Loucy (cell line): ENCODE measurements around the gene USP2.
A peak's percentile ranks its signal among the peaks of the same experiment; 100 is the strongest.

Source experiments
- H2AFZ ChIP-seq: fragments of 200-600 bp; sonication (generic); 2 replicates; pipeline ENCODE4 v1.6.0; 2016; ENCODE audit warnings: antibody characterized with exemption, mild to moderate bottlenecking, low read length, moderate library complexity
- H3F3A ChIP-seq: fragments of 200-600 bp; 2 replicates; pipeline ENCODE4 v1.6.0; 2016; ENCODE audit warnings: antibody characterized with exemption, low read depth, mild to moderate bottlenecking
- H3K27me3 ChIP-seq: fragments of 200-600 bp; sonication (generic); 2 replicates; pipeline ENCODE4 v1.6.1; 2014; ENCODE audit warnings: low read length, mild to moderate bottlenecking; ENCODE audit not compliant: insufficient read depth, poor library complexity, severe bottlenecking
- H3K36me3 ChIP-seq: fragments of 200-600 bp; sonication (generic); 2 replicates; pipeline ENCODE4 v1.6.1; 2016; ENCODE audit warnings: low read length; ENCODE audit not compliant: insufficient read depth
- H3K4me1 ChIP-seq: fragments of 200-600 bp; sonication (generic); 2 replicates; pipeline ENCODE4 v1.5.1; 2014; ENCODE audit warnings: low read length, mild to moderate bottlenecking; ENCODE audit not compliant: insufficient read depth, poor library complexity, severe bottlenecking
- H3K4me2 ChIP-seq: fragments of 200-600 bp; sonication (generic); 2 replicates; pipeline ENCODE4 v1.6.0; 2014; ENCODE audit warnings: antibody characterized with exemption, low read length, low read depth, mild to moderate bottlenecking; ENCODE audit not compliant: poor library complexity, severe bottlenecking
- H3K4me3 ChIP-seq: fragments of 200-600 bp; sonication (generic); 2 replicates; pipeline ENCODE4 v1.5.1; 2014; ENCODE audit warnings: low read length, mild to moderate bottlenecking, mixed read lengths; ENCODE audit not compliant: poor library complexity, severe bottlenecking
- H3K79me2 ChIP-seq: fragments of 200-600 bp; sonication (generic); 2 replicates; pipeline ENCODE4 v1.6.1; 2014; ENCODE audit warnings: low read length; ENCODE audit not compliant: insufficient read depth
- H3K9ac ChIP-seq: fragments of 200-600 bp; sonication (generic); 2 replicates; pipeline ENCODE4 v1.6.0; 2014; ENCODE audit warnings: mild to moderate bottlenecking, low read depth, low read length, moderate library complexity; ENCODE audit not compliant: poor library complexity, severe bottlenecking
- H3K9me2 ChIP-seq: fragments of 200-600 bp; sonication (generic); replicated peaks from 2 replicates; pipeline ENCODE4 v1.6.1; 2016; ENCODE audit warnings: low read depth, low read length, mixed read lengths
- H3K9me3 ChIP-seq: fragments of 200-600 bp; sonication (generic); 2 replicates; pipeline ENCODE4 v1.6.1; 2014; ENCODE audit warnings: mild to moderate bottlenecking, antibody characterized with exemption, low read length, low read depth; ENCODE audit not compliant: insufficient read depth
- H4K20me1 ChIP-seq: fragments of 200-600 bp; sonication (generic); 2 replicates; pipeline ENCODE4 v1.6.0; 2014; ENCODE audit warnings: antibody characterized with exemption, low read length, mild to moderate bottlenecking; ENCODE audit not compliant: insufficient read depth, poor library complexity, severe bottlenecking
- EZH2phosphoT487 ChIP-seq: fragments of 200-600 bp; IDR thresholded peaks from 2 replicates; pipeline ENCODE4 v1.6.1; 2018; ENCODE audit warnings: antibody characterized with exemption, mild to moderate bottlenecking, moderate library complexity, borderline replicate concordance
- TF ChIP-seq, protein P1 (sequence below): fragments of 200-600 bp; sonication (generic); conservative IDR thresholded peaks from 2 replicates; pipeline ENCODE4 v1.5.1; 2014; ENCODE audit warnings: mild to moderate bottlenecking, antibody characterized with exemption, low read length

The USP2 gene, protein sequence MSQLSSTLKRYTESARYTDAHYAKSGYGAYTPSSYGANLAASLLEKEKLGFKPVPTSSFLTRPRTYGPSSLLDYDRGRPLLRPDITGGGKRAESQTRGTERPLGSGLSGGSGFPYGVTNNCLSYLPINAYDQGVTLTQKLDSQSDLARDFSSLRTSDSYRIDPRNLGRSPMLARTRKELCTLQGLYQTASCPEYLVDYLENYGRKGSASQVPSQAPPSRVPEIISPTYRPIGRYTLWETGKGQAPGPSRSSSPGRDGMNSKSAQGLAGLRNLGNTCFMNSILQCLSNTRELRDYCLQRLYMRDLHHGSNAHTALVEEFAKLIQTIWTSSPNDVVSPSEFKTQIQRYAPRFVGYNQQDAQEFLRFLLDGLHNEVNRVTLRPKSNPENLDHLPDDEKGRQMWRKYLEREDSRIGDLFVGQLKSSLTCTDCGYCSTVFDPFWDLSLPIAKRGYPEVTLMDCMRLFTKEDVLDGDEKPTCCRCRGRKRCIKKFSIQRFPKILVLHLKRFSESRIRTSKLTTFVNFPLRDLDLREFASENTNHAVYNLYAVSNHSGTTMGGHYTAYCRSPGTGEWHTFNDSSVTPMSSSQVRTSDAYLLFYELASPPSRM

DNA sequence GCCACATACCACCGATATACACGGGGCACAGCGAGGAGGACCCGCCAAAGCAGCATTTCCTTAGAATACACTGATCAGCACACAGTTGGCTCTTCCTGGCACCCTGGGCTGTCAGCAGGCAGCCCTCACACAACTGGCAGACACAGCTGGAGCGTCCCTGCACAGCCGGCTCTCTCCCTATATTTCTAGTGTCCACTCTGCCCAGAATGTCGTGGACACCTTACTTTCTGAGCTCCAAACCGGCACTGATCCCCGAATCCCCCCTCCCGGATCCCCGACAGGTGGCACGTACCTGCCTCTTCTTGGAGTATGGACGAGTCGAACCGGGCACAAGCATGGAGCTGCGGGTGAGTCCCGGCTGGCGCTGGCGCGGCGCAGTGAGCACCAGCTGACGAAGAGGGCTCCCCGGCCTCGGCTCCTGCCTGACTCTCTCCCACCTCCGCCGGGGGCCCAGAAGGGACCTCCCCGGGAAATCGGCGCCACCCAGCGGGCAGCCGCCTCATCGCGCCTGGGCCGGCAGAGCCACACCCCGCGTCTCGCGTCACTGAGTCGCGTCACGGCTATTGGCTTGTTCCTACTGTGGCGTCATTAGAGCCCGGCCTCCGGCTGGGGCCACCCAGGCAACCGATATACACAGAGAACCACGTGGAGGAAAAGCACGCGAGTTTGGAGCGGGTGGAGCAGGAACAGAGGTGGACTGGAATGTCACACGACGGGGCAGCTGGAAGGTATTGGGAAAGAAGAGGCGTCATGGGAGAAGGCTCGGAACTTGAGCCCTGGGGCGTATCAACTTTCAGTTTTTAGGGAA lies at the start of gene USP2:
Gene USP2 (minus strand): TSS at position 510 of the 808 bp plus-strand sequence. CDS start 8,210 bp downstream, outside the sequence.
- Histone ChIP-seq H3K9me3 (no peaks in the 10 kb centered on the region), H3K4me3 (peak within 1 kb of the TSS; percentile 78), H3F3A (no peaks in the 10 kb centered on the region), H2AFZ (peak within 1 kb of the TSS; percentile 92), H3K27me3 (no peaks in the 10 kb centered on the region), H3K4me2 (peak within 1 kb of the TSS; percentile 78), H3K4me1 (peaks cover 21% of the 10 kb centered on the region), H3K9ac (peak within 1 kb of the TSS; percentile 67), H3K36me3 (no peaks in the 10 kb centered on the region), H3K9me2 (no peaks in the 10 kb centered on the region), H4K20me1 (no peaks in the 10 kb centered on the region), H3K79me2 (no peaks in the 10 kb centered on the region)
- TF ChIP-seq, protein P1, sequence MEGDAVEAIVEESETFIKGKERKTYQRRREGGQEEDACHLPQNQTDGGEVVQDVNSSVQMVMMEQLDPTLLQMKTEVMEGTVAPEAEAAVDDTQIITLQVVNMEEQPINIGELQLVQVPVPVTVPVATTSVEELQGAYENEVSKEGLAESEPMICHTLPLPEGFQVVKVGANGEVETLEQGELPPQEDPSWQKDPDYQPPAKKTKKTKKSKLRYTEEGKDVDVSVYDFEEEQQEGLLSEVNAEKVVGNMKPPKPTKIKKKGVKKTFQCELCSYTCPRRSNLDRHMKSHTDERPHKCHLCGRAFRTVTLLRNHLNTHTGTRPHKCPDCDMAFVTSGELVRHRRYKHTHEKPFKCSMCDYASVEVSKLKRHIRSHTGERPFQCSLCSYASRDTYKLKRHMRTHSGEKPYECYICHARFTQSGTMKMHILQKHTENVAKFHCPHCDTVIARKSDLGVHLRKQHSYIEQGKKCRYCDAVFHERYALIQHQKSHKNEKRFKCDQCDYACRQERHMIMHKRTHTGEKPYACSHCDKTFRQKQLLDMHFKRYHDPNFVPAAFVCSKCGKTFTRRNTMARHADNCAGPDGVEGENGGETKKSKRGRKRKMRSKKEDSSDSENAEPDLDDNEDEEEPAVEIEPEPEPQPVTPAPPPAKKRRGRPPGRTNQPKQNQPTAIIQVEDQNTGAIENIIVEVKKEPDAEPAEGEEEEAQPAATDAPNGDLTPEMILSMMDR, result peak; percentile 81
- no peak for TF ChIP-seq EZH2phosphoT487

DNA sequence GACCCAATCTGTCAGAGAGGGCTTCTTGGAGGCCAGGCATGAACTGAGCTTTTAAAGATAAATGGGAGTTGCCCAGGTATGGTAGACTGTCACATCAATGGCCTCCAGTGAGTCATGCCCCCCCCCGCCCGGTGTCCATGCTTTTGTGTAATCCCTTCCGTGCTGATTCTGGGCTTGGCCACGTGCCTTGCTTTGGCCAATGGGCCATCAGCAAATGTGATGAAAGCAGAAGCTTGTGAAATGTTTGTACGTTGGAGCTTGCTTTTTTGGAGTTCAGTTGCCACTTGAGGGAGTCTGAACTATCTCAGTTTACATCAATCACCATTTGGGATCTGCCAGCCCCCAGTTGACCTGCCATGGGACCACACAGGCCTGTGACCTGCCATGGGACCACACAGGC lies 45.8 kb upstream of the USP2 start:
- TF ChIP-seq EZH2phosphoT487, result no peak
- TF ChIP-seq, protein P1, result no peak
- H3K4me2 ChIP-seq, result no peak overlapping the region
- H3K4me3 ChIP-seq, result no peak overlapping the region
- no peaks in the 10 kb centered on the region for H3K79me2 ChIP-seq
- no peak overlapping the region for H2AFZ ChIP-seq
- no peaks in the 10 kb centered on the region for H4K20me1 ChIP-seq
- no peaks in the 10 kb centered on the region for H3K9me2 ChIP-seq
- no peaks in the 10 kb centered on the region for H3K4me1 ChIP-seq
- H3K9ac ChIP-seq, result no peak overlapping the region
- H3K27me3 ChIP-seq, result no peaks in the 10 kb centered on the region
- no peaks in the 10 kb centered on the region for H3K36me3 ChIP-seq
- no peaks in the 10 kb centered on the region for H3K9me3 ChIP-seq
- H3F3A ChIP-seq, result no peaks in the 10 kb centered on the region

DNA sequence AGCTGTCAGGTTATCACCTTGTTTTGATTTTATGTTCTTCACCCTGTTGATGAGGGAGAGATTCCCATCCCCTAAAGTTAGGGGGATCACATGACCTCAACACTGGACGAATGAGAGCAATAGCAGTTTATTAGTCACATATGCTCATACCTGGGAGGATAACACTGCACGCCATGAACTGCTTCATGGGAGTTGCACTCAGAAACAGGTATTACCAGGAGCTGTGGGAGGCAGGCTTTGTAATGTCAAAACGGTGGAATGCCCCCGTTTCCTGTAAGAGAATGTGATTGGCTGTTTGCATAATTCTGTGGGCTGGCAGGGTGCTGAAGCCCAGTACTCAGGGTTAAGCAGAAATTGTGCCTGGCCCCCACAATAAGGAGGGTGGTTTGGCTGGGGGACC lies 44.7 kb upstream of the USP2 start:
- H3K79me2 ChIP-seq, result no peaks in the 10 kb centered on the region
- H3K9me2 ChIP-seq, result no peaks in the 10 kb centered on the region
- H3K27me3 ChIP-seq, result no peaks in the 10 kb centered on the region
- H3K4me3 ChIP-seq, result no peak overlapping the region
- H3K4me2 ChIP-seq, result no peak overlapping the region
- H3K9ac ChIP-seq, result no peak overlapping the region
- H3K4me1 ChIP-seq, result no peaks in the 10 kb centered on the region
- H3K9me3 ChIP-seq, result no peaks in the 10 kb centered on the region
- no peaks in the 10 kb centered on the region for H3K36me3 ChIP-seq
- no peak overlapping the region for H2AFZ ChIP-seq
- H3F3A ChIP-seq, result no peaks in the 10 kb centered on the region
- no peak for TF ChIP-seq EZH2phosphoT487
- TF ChIP-seq, protein P1, result no peak
- no peaks in the 10 kb centered on the region for H4K20me1 ChIP-seq
